Neural progenitor cell (in vitro differentiated cells): ENCODE results near the gene RAB11FIP3. TPM values are rescaled to one million over a fixed set of nuclear protein-coding genes. Genes with fewer than 3 reads are reported as not detected.

Source experiments
- DNase-seq: peaks from one replicate; pipeline ENCODE4 v3.0.0-alpha.2; 2016; ENCODE audit warnings: low spot score
- H2AFZ ChIP-seq: fragments of 200-600 bp; sonication (generic); replicated peaks from 2 replicates; pipeline ENCODE4 v1.6.1; 2016; ENCODE audit warnings: antibody characterized with exemption
- H3F3A ChIP-seq: fragments of 200-600 bp; sonication (generic); 2 replicates; pipeline ENCODE4 v1.6.1; 2016; ENCODE audit warnings: antibody characterized with exemption, low read depth
- H3K27ac ChIP-seq: fragments of 200-600 bp; sonication (generic); 2 replicates; pipeline ENCODE4 v1.5.1; 2016; ENCODE audit warnings: mild to moderate bottlenecking
- H3K27me3 ChIP-seq: fragments of 200-600 bp; sonication (generic); 2 replicates; pipeline ENCODE4 v1.6.1; 2016; ENCODE audit warnings: mild to moderate bottlenecking, moderate library complexity
- H3K36me3 ChIP-seq: fragments of 200-600 bp; sonication (generic); 2 replicates; pipeline ENCODE4 v1.5.1; 2016
- H3K4me1 ChIP-seq: fragments of 200-600 bp; sonication (generic); 2 replicates; pipeline ENCODE4 v1.6.1; 2016; ENCODE audit warnings: mixed run types
- H3K4me2 ChIP-seq: fragments of 200-600 bp; sonication (generic); 2 replicates; pipeline ENCODE4 v1.6.1; 2016
- H3K4me3 ChIP-seq: fragments of 200-600 bp; sonication (generic); 2 replicates; pipeline ENCODE4 v1.5.1; 2016
- H3K79me2 ChIP-seq: fragments of 200-600 bp; sonication (generic); 2 replicates; pipeline ENCODE4 v1.6.1; 2016; ENCODE audit warnings: low read depth
- H3K9ac ChIP-seq: fragments of 200-600 bp; sonication (generic); 2 replicates; pipeline ENCODE4 v1.6.1; 2016
- H3K9me3 ChIP-seq: fragments of 200-600 bp; sonication (generic); 2 replicates; pipeline ENCODE4 v1.5.1; 2016; ENCODE audit warnings: low read depth
- H4K20me1 ChIP-seq: fragments of 200-600 bp; sonication (generic); 2 replicates; pipeline ENCODE4 v1.6.1; 2016; ENCODE audit warnings: low read depth
- H3K27ac Mint-ChIP-seq: 3 replicates; pipeline ENCODE4 v1.8.0; 2021; ENCODE audit warnings: mixed read lengths
- H3K27me3 Mint-ChIP-seq: 2 replicates; pipeline ENCODE4 v1.8.0; 2022; ENCODE audit warnings: low read depth, mild to moderate bottlenecking, inconsistent platforms, moderate library complexity, mixed read lengths; ENCODE audit not compliant: insufficient read depth
- H3K36me3 Mint-ChIP-seq: 3 replicates; pipeline ENCODE4 v1.8.0; 2021; ENCODE audit warnings: mixed read lengths
- H3K4me1 Mint-ChIP-seq: 3 replicates; pipeline ENCODE4 v1.8.0; 2021; ENCODE audit warnings: mixed read lengths
- H3K4me3 Mint-ChIP-seq: 3 replicates; pipeline ENCODE4 v1.8.0; 2021; ENCODE audit warnings: mild to moderate bottlenecking, moderate library complexity, mixed read lengths
- H3K9me3 Mint-ChIP-seq: 3 replicates; pipeline ENCODE4 v1.8.0; 2020; ENCODE audit warnings: mixed read lengths
- CTCF ChIP-seq: fragments of 200-600 bp; sonication (generic); IDR thresholded peaks from 2 replicates; pipeline ENCODE4 v1.5.1; 2017; ENCODE audit warnings: antibody characterized with exemption, mild to moderate bottlenecking
- EZH2 ChIP-seq: fragments of 200-600 bp; sonication (generic); IDR thresholded peaks from 2 replicates; pipeline ENCODE4 v1.6.1; 2017; ENCODE audit warnings: antibody characterized with exemption, mild to moderate bottlenecking, moderate library complexity
- EZH2phosphoT487 ChIP-seq: fragments of 200-600 bp; sonication (generic); IDR thresholded peaks from 2 replicates; pipeline ENCODE4 v1.6.1; 2017; ENCODE audit warnings: antibody characterized with exemption
- total RNA-seq: library from RNA; depleted of rRNA; stranded (reverse); fragments of >200 nt; gene quantifications from 2 replicates; pipeline ENCODE4 v1.2.3, GENCODE V29; 2015; ENCODE audit warnings: low replicate concordance

RAB11FIP3 gene
- total RNA-seq, 1 donor from 2014 or later = 15.5 TPM

GRCh38 chr16:430904-431303, 5.5 kb downstream of the RAB11FIP3 start:
- no peak for DNase-seq
- TF ChIP-seq EZH2 (no peak), EZH2phosphoT487 (no peak), CTCF (no peak)
- Histone ChIP-seq H3K27ac (no peak overlapping the region), H3K9ac (no peak overlapping the region), H3K4me2 (no peak overlapping the region), H3K36me3 (no peaks in the 10 kb centered on the region), H3K9me3 (no peaks in the 10 kb centered on the region), H2AFZ (no peak overlapping the region), H3K27me3 (peaks cover 7% of the 10 kb centered on the region), H3K4me1 (peaks cover 17% of the 10 kb centered on the region), H3F3A (no peaks in the 10 kb centered on the region), H3K79me2 (peaks cover 88% of the 10 kb centered on the region), H3K4me3 (no peak overlapping the region), H4K20me1 (peaks cover 69% of the 10 kb centered on the region)
- Mint-ChIP-seq H3K27me3 (no peaks in the 10 kb centered on the region), H3K9me3 (no peaks in the 10 kb centered on the region), H3K4me3 (no peak overlapping the region), H3K36me3 (peaks cover 27% of the 10 kb centered on the region), H3K4me1 (peaks cover 26% of the 10 kb centered on the region), H3K27ac (no peak overlapping the region)

GRCh38 chr16:440627-441026, 15.2 kb downstream of the RAB11FIP3 start:
- no peaks in the 10 kb centered on the region for H3K36me3 ChIP-seq
- no peaks in the 10 kb centered on the region for H3K9me3 ChIP-seq
- no peak overlapping the region for H3K4me3 ChIP-seq
- peaks cover 90% of the 10 kb centered on the region for H3K79me2 ChIP-seq
- H3K27me3 ChIP-seq = no peaks in the 10 kb centered on the region
- no peak overlapping the region for H3K9ac ChIP-seq
- no peak overlapping the region for H3K27ac ChIP-seq
- no peak overlapping the region for H3K4me2 ChIP-seq
- Mint-ChIP-seq H3K36me3 (peaks cover 28% of the 10 kb centered on the region), H3K27me3 (no peaks in the 10 kb centered on the region), H3K27ac (no peak overlapping the region), H3K4me1 (peaks cover 14% of the 10 kb centered on the region), H3K4me3 (no peak overlapping the region), H3K9me3 (no peaks in the 10 kb centered on the region)
- H3F3A ChIP-seq = no peaks in the 10 kb centered on the region
- no peaks in the 10 kb centered on the region for H3K4me1 ChIP-seq
- no peak for TF ChIP-seq CTCF
- H4K20me1 ChIP-seq = peaks cover 82% of the 10 kb centered on the region
- no peak for DNase-seq
- no peak overlapping the region for H2AFZ ChIP-seq

GRCh38 chr16:441447-441846, 16.0 kb downstream of the RAB11FIP3 start:
- H3K36me3 Mint-ChIP-seq = peaks cover 28% of the 10 kb centered on the region
- H3K4me1 Mint-ChIP-seq = peaks cover 14% of the 10 kb centered on the region
- no peaks in the 10 kb centered on the region for H3K27me3 ChIP-seq
- H3K9ac ChIP-seq = no peak overlapping the region
- H3K9me3 Mint-ChIP-seq = no peaks in the 10 kb centered on the region
- H3K4me3 ChIP-seq = no peak overlapping the region
- no peaks in the 10 kb centered on the region for H3F3A ChIP-seq
- H3K27ac ChIP-seq = no peak overlapping the region
- peaks cover 84% of the 10 kb centered on the region for H4K20me1 ChIP-seq
- H3K27ac Mint-ChIP-seq = no peak overlapping the region
- H3K36me3 ChIP-seq = no peaks in the 10 kb centered on the region
- H2AFZ ChIP-seq = no peak overlapping the region
- H3K4me1 ChIP-seq = no peaks in the 10 kb centered on the region
- no peak for DNase-seq
- no peaks in the 10 kb centered on the region for H3K27me3 Mint-ChIP-seq
- H3K4me2 ChIP-seq = no peak overlapping the region
- H3K79me2 ChIP-seq = peaks cover 90% of the 10 kb centered on the region
- no peak overlapping the region for H3K4me3 Mint-ChIP-seq
- no peak for TF ChIP-seq EZH2
- no peak for TF ChIP-seq EZH2phosphoT487
- TF ChIP-seq CTCF = no peak
- no peaks in the 10 kb centered on the region for H3K9me3 ChIP-seq

- Histone ChIP-seq H2AFZ (no peak overlapping the region), H3K79me2 (peaks cover 92% of the 10 kb centered on the region), H3K4me3 (no peak overlapping the region), H3K36me3 (no peaks in the 10 kb centered on the region), H3K9ac (no peak overlapping the region), H3K27ac (no peak overlapping the region), H3K4me1 (no peaks in the 10 kb centered on the region), H3K4me2 (no peak overlapping the region), H3K9me3 (no peaks in the 10 kb centered on the region), H4K20me1 (peaks cover 72% of the 10 kb centered on the region), H3K27me3 (no peaks in the 10 kb centered on the region), H3F3A (no peaks in the 10 kb centered on the region)
- Mint-ChIP-seq H3K4me3 (no peak overlapping the region), H3K36me3 (peaks cover 24% of the 10 kb centered on the region), H3K27ac (no peak overlapping the region), H3K27me3 (no peaks in the 10 kb centered on the region), H3K4me1 (peaks cover 14% of the 10 kb centered on the region), H3K9me3 (no peaks in the 10 kb centered on the region)
- TF ChIP-seq EZH2 = no peak
- TF ChIP-seq EZH2phosphoT487 = no peak
- DNase-seq = no peak
Measured at GRCh38 chr16:442976-443375, 17.5 kb downstream of the RAB11FIP3 start.
